Measurements from ENCODE around the gene SLC38A6. TPM values are rescaled to one million over a fixed set of nuclear protein-coding genes. Genes with fewer than 3 reads are reported as not detected.

SLC38A6 gene
- total RNA-seq, 1 donor from 2014 or later, result 36.3 TPM

DNA sequence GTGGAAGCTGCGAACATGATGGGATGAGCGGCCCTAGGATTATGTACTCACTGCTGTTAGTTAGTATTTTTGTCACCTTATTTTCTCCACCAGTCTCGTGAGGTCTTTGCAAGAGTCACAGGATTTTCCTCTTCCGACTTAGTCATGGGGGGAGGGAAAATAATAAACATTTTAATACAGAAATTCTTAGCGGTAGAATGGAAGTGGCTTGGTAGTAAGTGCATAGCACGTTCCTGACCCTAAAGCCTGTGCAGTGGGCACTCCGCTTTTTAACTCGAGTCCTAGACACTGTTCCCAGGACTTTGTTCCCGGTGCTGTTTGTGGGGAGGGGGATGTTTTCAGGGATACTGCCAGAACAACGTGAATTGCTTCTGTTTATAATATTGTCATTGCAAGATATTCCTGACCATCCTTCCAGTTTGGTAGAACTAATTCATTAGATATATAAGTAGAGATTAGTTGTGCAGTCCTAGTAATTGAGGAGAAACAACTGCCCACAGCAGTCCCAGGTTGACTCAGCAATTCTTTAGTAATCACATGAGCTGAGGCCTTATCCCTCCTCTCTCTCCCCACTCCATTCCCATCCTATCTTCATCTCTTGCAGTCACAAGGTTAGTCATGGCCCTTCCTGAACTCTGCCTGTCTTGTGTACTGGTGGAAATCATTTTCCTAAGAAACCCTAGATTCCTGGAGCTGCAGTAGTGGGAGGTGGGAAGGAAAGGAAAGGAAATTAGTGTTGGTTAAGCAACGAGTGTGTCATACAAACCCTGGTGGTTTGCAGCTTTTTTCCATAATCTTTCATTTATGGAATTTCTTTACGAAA, 799 bp downstream of the SLC38A6 start:
- DNase-seq, result no peak

DNA sequence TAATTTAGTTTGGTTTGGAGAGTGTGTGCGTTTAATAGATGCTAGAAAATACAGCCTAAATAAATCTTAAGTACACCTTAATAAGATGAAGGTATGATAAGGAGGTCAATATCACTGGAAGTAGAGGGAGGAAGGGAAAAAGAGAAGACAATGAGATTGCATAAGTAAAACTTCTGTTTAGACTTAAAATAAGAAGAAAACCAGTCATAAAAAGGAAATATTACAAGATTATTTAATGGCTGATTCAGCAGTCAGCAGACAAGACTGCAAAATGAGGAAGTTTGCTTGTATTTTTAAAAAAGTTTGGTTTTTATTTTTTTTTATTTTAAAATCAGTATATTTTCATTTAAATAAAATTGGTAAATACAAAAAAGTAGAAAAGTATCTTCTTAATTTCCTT, 3.2 kb downstream of the SLC38A6 start:
- no peak for DNase-seq

DNA sequence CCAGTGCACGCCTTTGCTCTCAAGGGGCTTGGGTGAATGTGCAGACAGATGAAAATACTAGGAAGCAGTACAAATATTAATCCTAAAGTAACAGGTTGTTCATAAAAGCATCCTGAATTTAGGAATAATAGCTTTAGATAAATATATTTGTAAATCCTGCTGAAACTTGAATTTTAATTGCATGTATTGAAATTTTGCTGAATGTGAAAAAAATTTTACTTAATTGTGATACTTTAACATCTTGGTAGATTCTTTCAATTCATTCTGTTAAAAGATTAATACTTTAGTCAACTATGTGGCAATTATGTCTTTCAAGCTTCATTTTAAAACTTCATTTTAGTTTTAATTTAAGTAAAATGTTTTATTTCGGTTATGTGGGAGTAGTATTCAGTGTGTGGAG, 5.5 kb downstream of the SLC38A6 start:
- no peak for DNase-seq

DNA sequence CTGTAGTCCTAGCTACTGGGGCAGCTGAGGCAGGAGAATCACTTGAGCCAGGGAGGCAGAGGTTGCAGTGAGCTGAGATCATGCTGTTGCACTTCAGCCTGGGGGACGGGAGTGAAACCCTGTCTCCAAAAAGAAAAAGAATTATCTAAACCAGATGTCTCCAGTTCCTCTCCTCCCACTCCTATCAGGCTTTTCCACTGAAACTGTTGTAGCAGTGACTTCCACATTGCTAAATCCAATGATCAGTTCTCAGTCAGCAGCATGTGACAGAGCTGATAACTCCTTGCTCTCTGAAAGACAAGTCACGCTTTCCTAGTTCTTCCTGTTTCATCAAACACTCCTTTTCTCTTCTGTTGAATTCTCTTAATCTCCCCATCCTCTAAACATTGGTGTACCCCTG, 8.6 kb downstream of the SLC38A6 start:
- peak; percentile 32 for DNase-seq

DNA sequence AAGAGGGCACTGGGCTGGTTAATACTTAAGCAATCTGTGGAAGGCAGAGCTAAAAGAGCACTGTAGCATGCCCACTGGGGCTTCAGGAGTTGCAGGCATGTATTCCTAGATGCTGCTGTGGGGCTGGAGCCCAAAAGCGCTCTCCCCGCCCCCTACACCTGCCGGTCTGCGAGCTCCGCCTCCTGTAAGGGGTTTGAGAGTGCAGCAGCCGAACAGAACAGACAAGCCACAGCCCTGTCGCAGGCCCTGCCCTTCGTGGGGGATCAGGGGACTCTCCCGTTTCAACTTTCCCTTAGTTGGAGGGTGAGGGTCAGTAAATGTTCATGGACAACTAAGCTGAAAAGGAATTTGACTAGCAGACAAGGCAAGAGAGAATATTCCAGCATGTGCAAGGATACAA, 17.6 kb downstream of the SLC38A6 start:
- no peak for DNase-seq

DNA sequence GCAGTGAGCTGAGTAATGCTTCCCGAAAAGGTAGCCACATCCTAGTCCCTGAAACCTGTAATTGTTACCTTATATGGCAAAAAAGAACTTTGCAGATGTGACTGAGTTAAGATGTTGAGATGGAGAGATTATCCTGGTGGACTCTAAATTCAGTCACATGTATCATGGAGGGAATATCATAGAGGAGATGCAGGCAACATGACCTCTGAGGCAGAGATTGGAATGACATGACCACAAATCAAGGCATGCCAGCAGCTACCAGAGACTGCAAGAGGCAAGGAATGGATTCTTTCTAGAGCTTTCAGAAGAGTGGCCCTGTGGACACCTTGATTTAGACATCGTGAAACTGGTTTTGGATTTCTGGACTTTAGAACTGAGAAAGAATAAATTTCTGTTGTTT, 18.5 kb downstream of the SLC38A6 start:
- no peak for DNase-seq

DNA sequence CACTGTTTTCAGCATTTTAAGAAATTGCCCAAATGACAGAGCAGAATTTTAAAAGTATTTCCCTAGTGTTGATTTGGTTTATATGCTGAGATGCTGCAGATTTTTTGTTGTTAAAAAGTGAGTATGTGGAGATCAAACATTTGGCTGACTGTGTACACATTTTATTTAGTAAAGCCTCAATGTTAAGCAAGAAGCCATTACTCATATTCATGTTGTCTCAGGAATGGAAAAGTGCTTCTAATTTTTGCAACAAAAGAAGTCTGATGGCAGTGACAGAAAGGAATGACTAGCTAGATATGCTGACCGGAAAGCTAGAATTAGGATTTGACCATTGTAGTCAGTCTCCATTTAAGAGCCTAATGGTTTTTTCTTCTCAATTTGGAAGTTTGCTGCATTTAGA, 22.5 kb downstream of the SLC38A6 start:
- no peak for DNase-seq

DNA sequence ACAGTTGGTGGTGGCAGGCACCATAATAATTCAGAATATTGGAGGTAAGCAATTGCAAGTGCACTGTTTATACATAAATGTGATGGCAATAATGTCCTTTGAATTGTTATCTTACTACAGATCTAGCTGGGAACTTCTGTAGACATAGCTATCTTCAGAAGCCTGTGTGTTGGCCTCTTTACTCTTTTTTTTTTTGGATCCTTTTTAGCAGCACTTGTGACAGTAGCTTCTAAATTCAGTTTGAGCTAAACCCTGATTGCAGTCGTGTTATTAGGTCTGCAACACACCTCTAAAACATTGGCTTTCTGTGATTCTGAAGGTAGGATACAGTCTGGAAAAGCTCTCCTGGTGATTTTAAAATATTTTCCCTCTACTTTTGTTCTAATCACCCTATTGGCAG, 38.5 kb downstream of the SLC38A6 start:
- no peak for DNase-seq

DNA sequence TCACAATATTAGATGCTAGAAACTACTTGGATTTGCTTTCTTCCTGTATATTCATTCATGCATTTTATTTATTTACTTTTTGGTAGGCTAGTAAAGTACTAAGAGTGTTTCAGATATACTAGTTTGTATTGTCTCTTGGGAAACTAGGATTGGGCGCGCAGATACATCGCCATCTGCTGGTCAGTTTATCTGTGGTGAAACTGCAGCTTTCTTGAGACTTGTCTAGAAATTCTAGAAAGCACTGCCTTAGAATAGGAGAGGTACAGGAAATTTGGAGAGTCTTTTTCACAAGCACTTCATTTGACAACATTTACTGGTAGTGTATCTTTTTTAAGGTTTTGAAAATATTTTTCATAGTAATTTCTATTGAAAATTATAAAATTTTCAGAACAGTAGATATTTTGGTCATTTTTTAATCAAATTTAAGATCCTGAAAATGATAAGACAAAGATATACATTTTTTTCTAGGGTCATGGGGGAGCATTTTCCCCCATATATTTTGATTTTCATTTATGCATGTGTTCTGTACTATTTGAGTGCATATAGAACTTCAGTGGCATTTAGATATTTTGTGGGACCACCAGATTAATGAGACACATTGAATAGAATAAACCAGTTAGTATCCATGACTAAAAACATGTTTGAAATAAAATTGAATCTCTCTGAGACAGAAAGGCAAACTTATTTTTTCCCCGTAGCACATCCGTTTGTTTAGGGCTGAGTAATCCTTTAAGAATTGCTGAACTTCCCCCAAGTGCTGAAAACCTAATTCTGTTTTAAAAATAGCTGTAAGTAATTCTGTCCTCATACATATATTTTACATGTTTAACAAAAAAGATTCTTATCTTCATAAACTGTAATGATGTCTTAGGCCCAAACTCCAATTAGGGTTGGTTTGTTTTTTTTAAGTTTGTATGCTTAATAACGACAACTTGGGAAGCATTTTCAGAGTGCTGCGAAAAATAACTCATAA, 44.5 kb downstream of the SLC38A6 start:
- DNase-seq, result peak; percentile 58

DNA sequence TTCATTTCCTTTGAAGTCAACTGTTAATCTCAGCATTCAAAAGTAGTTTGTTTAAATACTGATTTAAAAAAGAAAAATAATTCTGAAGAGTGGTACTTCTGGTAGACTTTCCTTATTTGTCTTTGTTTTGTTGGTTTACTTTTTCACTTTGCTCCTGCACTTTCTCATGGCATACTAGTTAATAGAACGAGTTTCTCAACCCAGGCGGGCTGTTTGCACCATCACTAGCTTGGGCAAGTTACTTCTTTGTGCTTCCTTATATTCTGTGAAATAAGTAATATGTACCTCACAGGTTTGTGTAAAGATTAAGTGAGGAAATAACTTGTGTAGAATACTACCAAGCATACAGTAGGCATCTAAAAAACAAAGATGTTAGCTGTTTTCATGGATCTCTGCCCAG, 45.5 kb downstream of the SLC38A6 start:
- no peak for DNase-seq

DNA sequence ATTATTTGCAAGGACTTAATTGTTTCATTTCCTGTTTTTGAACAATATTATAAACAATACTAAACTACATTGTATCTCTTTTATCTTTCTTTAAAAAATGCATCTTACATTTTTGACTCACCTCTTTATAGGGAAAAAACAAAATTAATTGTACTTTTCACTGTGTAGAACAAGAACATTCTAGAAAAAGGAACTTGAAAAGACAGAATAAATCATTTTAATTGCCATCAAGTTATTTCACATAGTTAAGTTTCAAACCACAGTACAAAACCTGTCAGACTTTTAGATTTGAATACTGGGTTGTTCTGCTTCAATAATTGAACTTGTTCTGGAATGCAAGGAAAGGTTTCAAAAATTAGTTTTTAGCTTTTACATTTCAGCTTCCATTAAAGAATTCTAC, 50.0 kb downstream of the SLC38A6 start:
- DNase-seq, result no peak

DNA sequence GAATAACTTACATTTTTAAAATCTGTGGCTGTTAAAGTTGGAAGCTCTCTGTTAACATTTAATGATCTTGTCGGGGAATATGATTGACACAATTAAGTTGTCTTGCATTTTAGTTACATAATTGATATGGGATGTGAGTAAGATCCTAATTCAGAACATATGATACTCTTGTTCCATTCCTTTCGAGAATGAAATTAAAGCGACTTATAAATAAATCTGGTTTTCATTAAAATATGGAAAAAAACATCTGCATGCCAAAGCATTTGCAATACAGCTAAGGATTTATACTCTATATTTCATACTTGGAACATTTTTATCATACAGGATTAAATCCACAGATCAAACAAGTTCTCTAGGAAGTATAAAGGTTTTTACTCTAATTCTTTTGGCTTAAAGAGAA, 52.0 kb downstream of the SLC38A6 start:
- DNase-seq, result peak; percentile 84

DNA sequence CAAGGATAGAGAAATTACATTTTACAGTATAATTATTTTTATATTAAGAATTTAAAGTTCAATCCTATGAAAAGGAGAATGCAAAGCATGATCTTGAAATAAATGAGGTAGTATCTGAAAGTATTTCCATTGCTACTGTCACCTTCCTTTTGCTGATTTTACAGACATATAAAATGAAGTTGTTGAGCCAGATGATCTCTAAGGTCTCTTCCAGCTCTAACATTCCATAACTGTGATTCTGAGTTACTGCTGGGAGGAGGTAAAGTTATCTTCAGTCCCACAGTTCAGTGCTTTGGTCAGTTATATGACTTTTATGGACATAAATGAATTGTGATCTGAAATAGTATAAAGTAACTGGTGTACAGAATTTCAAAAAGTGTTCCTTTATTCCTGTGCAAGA, 52.8 kb downstream of the SLC38A6 start:
- no peak for DNase-seq

DNA sequence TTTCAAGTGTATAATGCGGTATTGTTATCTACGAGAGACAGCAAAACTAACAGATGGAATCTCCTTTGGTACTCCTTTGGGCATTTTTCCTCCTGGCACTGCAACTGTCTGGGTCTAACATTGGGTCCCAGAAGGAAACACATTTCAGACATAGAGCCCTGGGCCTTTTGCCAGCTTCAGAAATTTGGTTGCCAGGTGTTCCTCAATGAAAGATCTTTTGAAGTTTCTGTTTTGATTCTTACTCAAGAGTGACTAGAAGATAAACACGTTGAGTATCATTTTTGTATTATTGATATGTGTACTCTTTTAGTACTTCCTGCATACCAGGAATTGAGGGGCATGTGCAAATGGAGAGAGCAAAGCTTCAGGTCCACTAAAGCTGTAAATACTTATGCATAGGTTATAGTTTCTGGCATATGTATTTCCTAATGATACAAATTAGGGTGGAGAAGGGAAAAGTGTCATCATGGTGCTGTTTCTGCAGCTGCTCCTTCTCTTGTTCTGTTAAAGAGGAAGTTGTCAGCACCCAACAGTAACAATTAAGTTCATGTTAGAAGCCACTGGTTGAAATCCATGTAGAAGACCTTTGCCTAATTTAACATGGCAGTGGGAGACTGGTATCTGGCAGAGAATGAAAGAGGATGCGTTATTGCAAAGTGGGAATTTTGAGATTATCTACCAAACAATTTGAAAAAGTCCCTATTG, 53.5 kb downstream of the SLC38A6 start:
- no peak for DNase-seq

DNA sequence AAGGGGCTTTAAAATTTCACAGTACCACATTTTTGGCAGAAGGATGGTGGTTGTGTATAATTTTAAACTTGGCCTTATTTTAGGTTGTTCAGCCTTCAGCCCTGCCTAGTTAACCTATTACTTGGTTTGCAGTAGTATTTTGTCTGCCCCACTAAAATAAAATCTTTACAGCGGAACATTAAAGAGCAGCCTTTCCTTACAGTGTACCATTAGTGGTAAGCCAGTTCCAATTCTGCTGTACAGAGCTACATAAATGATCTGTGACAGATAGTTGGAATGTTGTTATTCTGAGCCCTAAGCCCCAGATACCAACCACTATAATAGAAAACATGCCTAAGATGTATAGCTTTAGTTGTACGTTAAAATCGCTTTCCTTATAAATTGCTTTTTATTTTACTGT, 56.2 kb downstream of the SLC38A6 start:
- no peak for DNase-seq

DNA sequence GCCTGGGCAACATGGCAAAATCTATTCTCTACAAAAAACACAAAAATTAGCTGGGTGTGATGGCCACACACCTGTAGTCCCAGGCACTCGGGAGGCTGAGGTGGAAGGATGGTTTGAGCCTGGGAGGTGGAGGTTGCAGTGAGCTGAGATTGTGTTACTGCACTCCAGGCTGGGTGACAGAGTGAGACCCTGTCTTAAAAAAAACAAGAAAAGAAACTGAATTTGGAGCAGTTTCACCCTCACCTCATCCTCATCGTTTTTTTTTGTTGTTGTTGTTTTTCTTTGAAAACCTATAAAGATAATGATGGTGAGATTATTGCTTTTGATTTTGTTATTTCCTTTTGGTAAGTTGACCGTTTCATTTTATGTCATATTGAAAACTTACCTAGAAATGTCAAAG, 60.7 kb downstream of the SLC38A6 start:
- DNase-seq, result no peak

DNA sequence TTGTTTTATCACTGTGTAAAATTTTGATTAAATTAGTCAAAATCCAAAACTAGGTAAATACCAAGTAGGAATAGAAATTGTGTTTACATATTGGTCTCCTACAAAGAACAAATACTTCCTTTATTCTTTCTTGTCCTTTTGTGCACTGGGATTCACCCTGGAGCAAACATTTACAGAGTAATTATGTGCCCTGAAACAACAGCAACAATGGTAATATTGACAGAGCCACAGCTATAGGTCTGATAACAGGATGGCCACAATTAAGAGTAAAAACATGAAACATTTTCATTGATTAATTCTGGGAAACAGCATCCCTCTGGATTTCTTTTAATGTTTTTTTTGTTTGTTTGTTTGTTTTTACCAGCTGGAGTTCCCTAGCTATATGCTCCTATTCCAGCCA, 61.2 kb downstream of the SLC38A6 start:
- DNase-seq, result no peak

DNA sequence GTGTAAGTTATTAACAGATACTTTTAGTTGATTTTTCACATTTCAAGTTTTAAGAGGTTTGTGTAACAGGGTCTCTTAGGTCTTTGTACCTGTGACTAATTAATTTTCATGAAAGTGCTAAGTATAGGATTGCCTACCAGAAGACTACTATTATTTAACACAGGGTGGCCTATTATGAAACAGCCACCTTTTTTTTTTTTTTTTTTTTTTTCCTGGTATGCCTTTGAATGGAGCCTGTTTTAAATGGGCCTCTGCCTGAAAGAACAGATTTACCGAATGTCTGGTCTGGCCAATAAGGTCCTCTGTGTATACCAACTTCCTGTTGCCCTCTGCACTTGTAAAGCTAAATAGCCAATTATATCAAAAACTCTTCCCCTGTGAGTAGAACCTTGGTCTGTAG, 62.5 kb downstream of the SLC38A6 start:
- no peak for DNase-seq

DNA sequence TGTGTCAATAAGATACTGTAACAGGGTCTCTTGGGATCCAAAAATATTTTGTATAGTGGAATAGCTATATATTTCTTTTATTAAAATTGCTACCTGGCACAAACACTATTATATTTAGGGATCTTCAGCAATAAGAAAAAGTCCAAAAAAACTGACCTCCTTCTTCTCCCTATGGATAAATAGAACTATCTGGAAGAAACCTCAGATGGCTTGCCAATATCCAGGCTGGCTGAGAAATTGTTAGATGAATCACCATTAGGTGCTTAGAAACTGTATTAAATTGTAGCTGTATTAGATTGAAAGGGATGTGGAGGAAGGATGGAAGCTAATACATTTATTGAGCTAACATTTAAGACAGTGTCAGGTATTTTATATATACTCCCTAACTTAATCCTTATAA, 66.0 kb downstream of the SLC38A6 start:
- no peak for DNase-seq

DNA sequence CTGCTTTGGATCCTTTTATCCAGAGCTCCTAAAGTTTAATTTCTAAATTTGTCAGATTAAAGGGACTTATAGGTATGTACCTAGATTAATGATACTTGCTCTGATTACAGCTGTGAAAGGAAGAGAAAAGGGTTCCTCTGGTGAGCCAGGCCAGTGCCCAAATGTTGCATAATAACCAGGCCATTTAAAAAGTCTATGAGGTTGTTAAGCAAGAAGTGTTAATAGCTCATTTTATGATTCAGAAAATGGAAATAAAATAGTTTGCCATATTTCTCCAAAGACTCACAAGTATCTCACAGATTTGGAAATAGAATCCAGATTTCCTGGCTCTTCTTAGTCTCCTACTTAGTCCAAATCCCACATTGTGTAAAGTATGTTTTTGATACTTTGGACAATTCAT, 67.6 kb downstream of the SLC38A6 start:
- DNase-seq, result no peak

DNA sequence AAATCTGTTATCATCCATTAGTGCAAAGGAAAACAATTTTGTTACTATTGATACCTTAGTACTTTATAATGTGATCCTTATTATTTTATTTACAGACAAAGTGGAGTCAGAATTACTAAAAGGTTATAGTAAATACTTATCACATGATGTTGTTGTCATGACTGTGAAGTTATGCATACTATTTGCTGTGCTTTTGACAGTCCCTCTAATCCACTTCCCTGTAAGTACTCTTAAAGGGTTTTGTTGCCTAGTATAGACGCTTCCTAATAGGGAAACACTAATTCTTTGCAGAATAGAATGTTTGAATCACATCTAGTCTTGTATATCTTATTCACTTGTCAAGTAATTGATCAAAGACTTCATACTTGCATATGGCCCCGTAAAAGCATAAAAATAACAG, 69.4 kb downstream of the SLC38A6 start:
- no peak for DNase-seq

DNA sequence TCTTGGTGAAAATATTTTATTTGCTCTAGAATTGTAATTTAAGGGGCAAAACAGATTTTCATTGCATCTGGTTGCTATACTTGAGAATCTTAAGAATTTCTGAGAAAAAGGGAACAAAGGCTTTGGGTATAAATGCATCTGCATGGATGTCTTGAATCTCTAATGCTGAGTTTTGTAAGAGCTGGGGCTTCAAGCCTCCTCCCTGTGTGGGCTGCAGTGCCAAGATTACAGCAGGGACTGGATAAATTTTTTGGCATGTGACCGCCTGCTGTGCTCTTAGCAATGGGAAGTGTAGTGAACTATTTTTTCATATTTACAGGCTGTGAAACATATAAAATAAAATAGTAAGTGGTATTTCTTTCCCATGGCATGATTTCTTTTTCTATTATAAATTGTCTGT, 70.0 kb downstream of the SLC38A6 start:
- DNase-seq, result peak; percentile 33

DNA sequence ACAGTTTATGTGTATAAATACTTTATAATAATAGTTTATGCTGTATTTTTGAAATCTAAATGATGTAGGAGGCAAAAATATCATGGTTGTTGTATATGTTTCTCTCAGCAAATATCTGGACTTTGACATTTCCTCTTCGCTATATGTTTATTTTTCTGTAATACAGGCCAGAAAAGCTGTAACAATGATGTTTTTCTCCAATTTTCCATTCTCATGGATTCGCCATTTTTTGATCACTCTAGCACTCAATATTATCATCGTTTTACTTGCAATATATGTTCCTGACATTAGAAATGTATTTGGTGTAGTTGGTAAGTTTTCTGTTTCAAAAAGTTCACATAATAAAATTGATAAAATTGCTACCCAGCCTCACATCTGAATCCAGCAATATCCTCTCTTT, 70.6 kb downstream of the SLC38A6 start:
- DNase-seq, result no peak

Data from skin of body (tissue), 2 donors.